BE2C (cell line): Measurements from ENCODE around the gene SRPRB.

ENCODE experiments used
- DNase-seq: peaks from one replicate; pipeline ENCODE4 v3.0.0-alpha.2; 2020
- H3K27me3 ChIP-seq: fragments of 250-450 bp; sonication (Bioruptor Pico); 2 replicates; pipeline ENCODE4 v1.5.1; 2020; ENCODE audit warnings: mild to moderate bottlenecking
- H3K36me3 ChIP-seq: fragments of 250-450 bp; sonication (Bioruptor Pico); 2 replicates; pipeline ENCODE4 v1.5.1; 2020; ENCODE audit warnings: mild to moderate bottlenecking
- H3K4me1 ChIP-seq: fragments of 250-450 bp; sonication (Bioruptor Pico); 2 replicates; pipeline ENCODE4 v1.5.1; 2020
- H3K4me3 ChIP-seq: 2 replicates; pipeline ENCODE4 v1.5.1; 2011; ENCODE audit warnings: low read depth, low read length
- H3K9me3 ChIP-seq: fragments of 250-450 bp; sonication (Bioruptor Pico); 2 replicates; pipeline ENCODE4 v1.5.1; 2020
- TF ChIP-seq, protein P1 (sequence below): IDR thresholded peaks from 2 replicates; pipeline ENCODE4 v1.5.1; 2012; ENCODE audit warnings: mild to moderate bottlenecking, low read depth, low read length

Gene SRPRB

DNA sequence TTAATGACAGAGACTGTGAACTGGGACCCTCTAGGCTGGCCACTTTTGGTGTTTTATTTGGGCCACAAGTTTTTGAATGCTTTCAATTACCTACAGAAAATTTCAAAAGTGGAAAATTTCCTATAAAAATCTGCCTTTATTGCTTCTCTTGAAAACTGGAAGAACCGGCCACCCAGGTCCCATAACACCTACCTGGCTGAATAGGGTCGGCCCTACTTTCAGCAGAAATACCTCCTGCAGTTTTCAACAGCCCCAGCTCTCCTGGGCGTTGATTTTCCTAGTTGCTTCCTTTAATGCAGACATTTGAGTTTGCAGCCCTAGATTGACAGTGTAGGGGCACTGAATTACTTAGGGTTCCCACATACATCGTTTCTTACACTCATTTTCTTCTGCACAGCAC is 719 bp upstream of the SRPRB start:
- Histone ChIP-seq H3K27me3 (no peaks in the 10 kb centered on the region), H3K9me3 (no peaks in the 10 kb centered on the region), H3K36me3 (peaks cover 18% of the 10 kb centered on the region), H3K4me3 (peak overlapping the region; percentile 95), H3K4me1 (no peaks in the 10 kb centered on the region)
- DNase-seq, result no peak
- TF ChIP-seq, protein P1, sequence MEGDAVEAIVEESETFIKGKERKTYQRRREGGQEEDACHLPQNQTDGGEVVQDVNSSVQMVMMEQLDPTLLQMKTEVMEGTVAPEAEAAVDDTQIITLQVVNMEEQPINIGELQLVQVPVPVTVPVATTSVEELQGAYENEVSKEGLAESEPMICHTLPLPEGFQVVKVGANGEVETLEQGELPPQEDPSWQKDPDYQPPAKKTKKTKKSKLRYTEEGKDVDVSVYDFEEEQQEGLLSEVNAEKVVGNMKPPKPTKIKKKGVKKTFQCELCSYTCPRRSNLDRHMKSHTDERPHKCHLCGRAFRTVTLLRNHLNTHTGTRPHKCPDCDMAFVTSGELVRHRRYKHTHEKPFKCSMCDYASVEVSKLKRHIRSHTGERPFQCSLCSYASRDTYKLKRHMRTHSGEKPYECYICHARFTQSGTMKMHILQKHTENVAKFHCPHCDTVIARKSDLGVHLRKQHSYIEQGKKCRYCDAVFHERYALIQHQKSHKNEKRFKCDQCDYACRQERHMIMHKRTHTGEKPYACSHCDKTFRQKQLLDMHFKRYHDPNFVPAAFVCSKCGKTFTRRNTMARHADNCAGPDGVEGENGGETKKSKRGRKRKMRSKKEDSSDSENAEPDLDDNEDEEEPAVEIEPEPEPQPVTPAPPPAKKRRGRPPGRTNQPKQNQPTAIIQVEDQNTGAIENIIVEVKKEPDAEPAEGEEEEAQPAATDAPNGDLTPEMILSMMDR, result no peak

DNA sequence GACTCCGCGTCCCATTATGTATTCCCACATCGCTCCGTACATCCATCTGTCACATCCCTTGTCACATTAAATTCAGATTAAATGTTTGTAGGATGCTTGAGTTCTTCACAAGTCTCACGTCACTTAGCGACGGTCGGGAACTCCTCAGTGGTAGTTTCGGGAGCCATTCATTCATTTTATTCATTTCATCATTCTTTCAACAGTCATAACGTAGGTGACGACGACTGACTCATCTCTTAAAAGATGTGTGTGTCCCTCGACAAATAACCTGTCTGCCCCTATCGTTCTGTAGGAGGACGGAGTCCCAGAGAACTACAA is 272 bp upstream of the SRPRB start:
- H3K36me3 ChIP-seq, result peaks cover 21% of the 10 kb centered on the region
- H3K9me3 ChIP-seq, result no peaks in the 10 kb centered on the region
- DNase-seq, result no peak
- peak overlapping the region; percentile 95 for H3K4me3 ChIP-seq
- no peaks in the 10 kb centered on the region for H3K27me3 ChIP-seq
- TF ChIP-seq, protein P1, result no peak
- no peaks in the 10 kb centered on the region for H3K4me1 ChIP-seq

DNA sequence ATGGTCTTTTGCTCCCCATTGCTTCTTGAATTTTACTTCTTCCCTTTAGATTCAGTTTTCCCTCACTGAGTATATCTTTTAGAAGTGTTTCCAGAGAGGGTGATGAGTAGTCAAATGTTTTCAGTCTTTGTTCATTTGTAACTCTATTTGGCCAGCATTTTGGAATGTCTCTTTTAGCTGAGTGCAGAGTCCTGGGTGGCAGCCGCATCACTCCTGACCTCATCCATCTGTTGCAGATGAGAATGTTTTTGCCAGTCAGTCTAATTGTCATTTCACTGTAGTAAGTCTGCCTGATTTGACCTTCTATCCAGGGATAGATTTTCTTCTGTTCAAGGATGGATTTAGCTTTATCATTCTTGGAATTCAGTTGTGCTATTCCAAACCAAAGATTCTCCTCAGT is 7.3 kb downstream of the SRPRB start:
- Histone ChIP-seq H3K9me3 (no peaks in the 10 kb centered on the region), H3K36me3 (peaks cover 70% of the 10 kb centered on the region), H3K4me3 (no peak overlapping the region), H3K27me3 (no peaks in the 10 kb centered on the region), H3K4me1 (no peaks in the 10 kb centered on the region)
- TF ChIP-seq, protein P1, result no peak
- no peak for DNase-seq

DNA sequence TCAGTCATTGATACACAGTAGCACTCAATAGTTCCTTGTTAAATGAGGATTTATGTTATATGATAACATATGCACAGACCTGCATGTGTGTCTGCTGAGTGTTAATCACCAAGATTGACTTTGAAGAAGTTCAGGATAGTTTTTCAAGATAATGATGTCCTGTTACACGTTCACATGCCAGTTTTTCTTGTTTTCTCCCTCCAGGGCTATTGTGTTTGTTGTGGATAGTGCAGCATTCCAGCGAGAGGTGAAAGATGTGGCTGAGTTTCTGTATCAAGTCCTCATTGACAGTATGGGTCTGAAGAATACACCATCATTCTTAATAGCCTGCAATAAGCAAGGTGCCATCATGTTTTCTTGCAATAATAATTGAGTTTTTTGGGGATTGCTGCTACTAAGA is 9.8 kb downstream of the SRPRB start:
- Histone ChIP-seq H3K36me3 (peaks cover 77% of the 10 kb centered on the region), H3K9me3 (no peaks in the 10 kb centered on the region), H3K4me1 (no peaks in the 10 kb centered on the region), H3K4me3 (no peak overlapping the region), H3K27me3 (no peaks in the 10 kb centered on the region)
- no peak for DNase-seq
- TF ChIP-seq, protein P1, result no peak

DNA sequence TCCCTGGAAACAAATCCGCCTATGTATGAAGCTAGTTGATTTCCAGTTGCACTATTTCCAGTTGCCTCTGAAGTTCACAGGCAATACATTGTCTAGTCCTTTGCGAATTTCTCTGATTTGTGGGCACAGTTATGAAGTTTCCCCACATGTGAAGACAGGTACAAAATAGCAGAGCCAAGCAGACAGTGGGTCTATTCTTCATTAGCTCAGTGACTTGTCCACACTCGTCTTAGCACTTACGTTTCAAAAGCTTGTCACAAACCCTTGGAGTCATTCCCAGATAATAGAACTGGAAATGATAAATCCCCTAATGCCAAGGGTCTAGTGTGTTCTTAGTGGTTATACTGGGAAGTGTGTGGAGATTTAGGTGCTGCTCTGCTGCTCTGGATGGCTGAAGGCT is 14.5 kb downstream of the SRPRB start:
- TF ChIP-seq, protein P1, result no peak
- H3K27me3 ChIP-seq, result no peaks in the 10 kb centered on the region
- no peaks in the 10 kb centered on the region; the same call in 1 of the 2 replicates for H3K4me1 ChIP-seq
- no peak for DNase-seq
- peaks cover 82% of the 10 kb centered on the region for H3K36me3 ChIP-seq
- no peaks in the 10 kb centered on the region for H3K9me3 ChIP-seq
- H3K4me3 ChIP-seq, result no peak overlapping the region

DNA sequence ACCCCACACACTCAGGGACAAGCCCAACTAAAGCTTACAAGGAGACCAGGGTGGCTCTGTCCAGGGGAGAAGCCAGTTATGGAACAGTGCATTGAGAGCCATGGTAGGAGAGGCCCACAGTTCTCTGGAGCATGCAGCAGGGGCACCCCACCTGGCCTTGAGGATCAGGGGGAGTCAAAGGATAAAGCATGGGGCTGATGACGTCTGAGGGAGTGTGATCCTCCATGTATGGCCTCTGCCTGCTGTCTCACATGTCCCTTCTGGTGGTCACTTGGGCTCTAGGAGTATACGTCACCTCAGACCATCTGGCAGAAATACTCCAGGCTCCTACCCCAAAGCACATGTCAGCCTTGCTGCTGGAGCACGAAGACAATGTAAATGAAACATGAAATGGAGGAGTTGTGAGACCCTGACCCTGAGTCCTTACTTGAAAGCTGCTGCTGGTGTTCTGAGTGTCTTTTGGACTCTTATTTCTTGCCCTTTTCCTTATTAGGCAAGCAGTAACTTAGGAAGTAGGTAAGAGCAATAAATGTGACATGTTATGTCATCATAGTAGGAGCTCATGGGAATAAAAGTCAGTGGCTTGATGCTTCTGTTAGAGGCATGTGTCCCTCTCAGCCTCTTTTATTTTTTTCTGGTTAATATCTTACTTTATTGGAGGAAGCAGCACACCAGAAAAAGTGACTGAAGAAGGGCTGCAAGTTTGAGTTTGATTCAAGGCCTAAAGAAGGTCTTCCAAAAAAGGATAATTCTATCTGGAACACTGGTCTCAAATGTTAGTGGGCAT is 15.5 kb downstream of the SRPRB start:
- TF ChIP-seq, protein P1, result no peak
- Histone ChIP-seq H3K4me1 (no peaks in the 10 kb centered on the region; the same call in 1 of the 2 replicates), H3K9me3 (no peaks in the 10 kb centered on the region), H3K27me3 (no peaks in the 10 kb centered on the region), H3K36me3 (peaks cover 73% of the 10 kb centered on the region), H3K4me3 (no peak overlapping the region)
- no peak for DNase-seq
